Endothelial cell of umbilical vein (primary cell): ENCODE measurements around the gene TFF3. TPM values are rescaled to one million over a fixed set of nuclear protein-coding genes. Genes with fewer than 3 reads are reported as not detected.

ENCODE experiments used
- BruUV-seq: library from RNA; stranded (reverse); fragments of 400-500 nt; replicated peaks from 2 replicates; lab custom pipeline; 2021; lab: Mats Ljungman, UMichigan
- CTCF ChIA-PET: fragments of 300-600, 350-600 bp; sonication (Branson Sonifier 250); formaldehyde crosslinking; loops from one replicate; lab custom pipeline; 2021; ENCODE audit warnings: antibody characterized with exemption, inconsistent platforms; lab: Charles Lee
- POLR2A ChIA-PET: fragments of 300-600, 350-600 bp; sonication (Branson Sonifier 250); formaldehyde crosslinking; loops from one replicate; lab custom pipeline; 2021; ENCODE audit warnings: antibody characterized with exemption, inconsistent platforms; lab: Charles Lee
- DNase-seq: peaks from one replicate; pipeline ENCODE4 v3.0.0-alpha.2; 2011; ENCODE audit warnings: low read depth, low spot score
- FAIRE-seq: peaks from 2 replicates; lab custom pipeline; 2011; peaks lifted over from hg19 to GRCh38; lab: Jason Lieb, UNC
- H2AFZ ChIP-seq: 2 replicates; pipeline ENCODE4 v1.6.0; 2012; ENCODE audit warnings: low read depth, low read length, control low read depth, inconsistent platforms
- H3K27ac ChIP-seq: 2 replicates; pipeline ENCODE4 v1.5.1; 2011; ENCODE audit warnings: low read depth, mild to moderate bottlenecking, control low read depth, low read length, moderate library complexity; ENCODE audit not compliant: insufficient read depth
- H3K27me3 ChIP-seq, 2 experiments: 2 replicates each; pipeline versions ENCODE4 v1.6.0 to v1.6.1; 2011; ENCODE audit warnings: low read length in 2 of 2, mixed read lengths in 1 of 2; ENCODE audit not compliant: control insufficient read depth in 2 of 2, insufficient read depth in 2 of 2
- H3K36me3 ChIP-seq, 2 experiments: 2 replicates in 1 of 2; 3 replicates in 1 of 2; pipeline ENCODE4 v1.5.1; 2011; ENCODE audit warnings: low read length in 2 of 2, mild to moderate bottlenecking in 1 of 2, moderate library complexity in 1 of 2; ENCODE audit not compliant: control insufficient read depth in 2 of 2, insufficient read depth in 2 of 2; ENCODE audit errors: extremely low read depth in 1 of 2
- H3K4me1 ChIP-seq: 3 replicates; pipeline ENCODE4 v1.5.1; 2011; ENCODE audit warnings: mild to moderate bottlenecking, low read length; ENCODE audit not compliant: control insufficient read depth, insufficient read depth; ENCODE audit errors: extremely low read depth
- H3K4me2 ChIP-seq: 2 replicates; pipeline ENCODE4 v1.6.1; 2011; ENCODE audit warnings: low read length, control low read depth, mixed read lengths; ENCODE audit not compliant: insufficient read depth
- H3K4me3 ChIP-seq, 3 experiments: fragments of 200-600 bp in 1 of 3; sonication (generic), shearing (Covaris generic) in 1 of 3; replicated peaks in 1 of 3; 2 replicates each; pipeline ENCODE4 v1.5.1; 2011 to 2016; ENCODE audit warnings: control low read depth in 3 of 3, low read length in 3 of 3, mild to moderate bottlenecking in 2 of 3, inconsistent platforms in 1 of 3, low read depth in 1 of 3, moderate library complexity in 1 of 3; ENCODE audit not compliant: insufficient read depth in 1 of 3
- H3K79me2 ChIP-seq: 2 replicates; pipeline ENCODE4 v1.6.0; 2012; ENCODE audit warnings: low read length, inconsistent platforms; ENCODE audit not compliant: control insufficient read depth, insufficient read depth
- H3K9ac ChIP-seq: replicated peaks from 2 replicates; pipeline ENCODE3; 2011; ENCODE audit warnings: low read length, control low read depth; ENCODE audit not compliant: insufficient read depth; ENCODE audit errors: extremely low read depth
- H3K9me1 ChIP-seq: replicated peaks from 3 replicates; pipeline ENCODE4 v1.6.0; 2011; ENCODE audit warnings: mild to moderate bottlenecking, low read length; ENCODE audit not compliant: control insufficient read depth, insufficient read depth; ENCODE audit errors: extremely low read depth
- H3K9me3 ChIP-seq: replicated peaks from 2 replicates; pipeline ENCODE4 v1.5.1; 2012; ENCODE audit warnings: low read length, inconsistent platforms; ENCODE audit not compliant: control insufficient read depth, insufficient read depth
- H4K20me1 ChIP-seq: replicated peaks from 2 replicates; pipeline ENCODE3; 2011; ENCODE audit warnings: mild to moderate bottlenecking, low read length; ENCODE audit not compliant: control insufficient read depth, insufficient read depth; ENCODE audit errors: extremely low read depth
- CTCF ChIP-seq, 2 donors: IDR thresholded peaks; 1 replicate in 1 of 2; 2 replicates in 1 of 2; pipeline ENCODE4 v1.5.1; 2011; ENCODE audit warnings: low read length in 2 of 2, mild to moderate bottlenecking in 2 of 2, moderate library complexity in 2 of 2, control low read depth in 1 of 2, inconsistent platforms in 1 of 2, low read depth in 1 of 2; ENCODE audit not compliant: insufficient read depth in 1 of 2; ENCODE audit errors: extremely low read depth in 1 of 2
- EZH2 ChIP-seq: IDR thresholded peaks from 2 replicates; pipeline ENCODE4 v1.6.1; 2012; ENCODE audit warnings: borderline replicate concordance, low read depth, mild to moderate bottlenecking, moderate library complexity, low read length, inconsistent platforms; ENCODE audit not compliant: severe bottlenecking
- FOS ChIP-seq: IDR thresholded peaks from 2 replicates; pipeline ENCODE4 v1.6.1; 2011; ENCODE audit warnings: mild to moderate bottlenecking, low read length, moderate library complexity, borderline replicate concordance; ENCODE audit not compliant: insufficient read depth
- GATA2 ChIP-seq: IDR thresholded peaks from 2 replicates; pipeline ENCODE4 v1.7.0; 2011; ENCODE audit warnings: low read depth, mild to moderate bottlenecking, moderate library complexity, mixed read lengths, low read length; ENCODE audit not compliant: insufficient read length, insufficient read depth
- JUN ChIP-seq: IDR thresholded peaks from 2 replicates; pipeline ENCODE4 v1.6.1; 2011; ENCODE audit warnings: borderline replicate concordance, low read depth; ENCODE audit not compliant: insufficient read length, insufficient read depth
- MAX ChIP-seq: IDR thresholded peaks from 2 replicates; pipeline ENCODE4 v1.6.1; 2011; ENCODE audit not compliant: insufficient read depth, insufficient read length
- MYC ChIP-seq: IDR thresholded peaks from one replicate; pipeline ENCODE4 v1.6.1; 2011; ENCODE audit warnings: mild to moderate bottlenecking, low read depth, low read length
- POLR2A ChIP-seq: IDR thresholded peaks from 2 replicates; pipeline ENCODE4 v1.6.1; 2012; ENCODE audit warnings: low read depth, mild to moderate bottlenecking, control low read depth, low read length
- POLR2AphosphoS5 ChIP-seq: IDR thresholded peaks from 2 replicates; pipeline ENCODE4 v1.6.1; 2012; ENCODE audit warnings: low read depth, mild to moderate bottlenecking, control low read depth, low read length, moderate library complexity; ENCODE audit not compliant: insufficient read depth
- dilution Hi-C: fragments of 300-500 bp; cut with MboI; formaldehyde crosslinking; loops from one replicate; pipeline ENCODE4 v1.15.0; 2019; ENCODE audit warnings: low sequenced_read_pairs; ENCODE audit not compliant: extremely low pct_ligation_motif_present
- intact Hi-C: fragments of 100-400 bp; cut with micrococcal nuclease; formaldehyde crosslinking; loops from one replicate; pipeline ENCODE4 v1.10.0; 2022
- polyA plus RNA-seq, 4 experiments: library from polyadenylated mRNA; depleted of rRNA in 3 of 4; stranded (reverse) in 3 of 4; unstranded in 1 of 4; fragments of >200 nt; gene quantifications; 2 replicates each; pipeline versions ENCODE4 v1.2.1 to v1.2.3, GENCODE V29; 2011 to 2012; ENCODE audit warnings: missing spikeins in 1 of 4
- total RNA-seq: library from RNA; stranded (reverse); gene quantifications from 2 replicates; pipeline ENCODE4 v1.2.3, GENCODE V29; 2021

The TFF3 gene
- total and polyA plus RNA-seq, 2 donors (not counting 3 experiments of a cell fraction or from before 2014, with no cell fraction given) = 0.93 to 1.8 TPM

- Histone ChIP-seq H3K4me1 (no peaks in the 10 kb centered on the region), H3K9me1 (no peaks in the 10 kb centered on the region), H3K79me2 (no peaks in the 10 kb centered on the region), H3K9me3 (no peaks in the 10 kb centered on the region), H3K4me3 (no peak overlapping the region), H4K20me1 (no peaks in the 10 kb centered on the region), H2AFZ (no peak overlapping the region), H3K36me3 (no peaks in the 10 kb centered on the region), H3K27me3 (no peaks in the 10 kb centered on the region), H3K27ac (no peak overlapping the region), H3K4me2 (no peak overlapping the region), H3K9ac (no peak overlapping the region)
- FAIRE-seq = no peak
- ChIA-PET CTCF (interaction anchor here (1.2 kb wide), 1 partner anchor 29 kb away, joined by 3 read pairs; no protein-coding TSS in a partner anchor), POLR2A (no interaction called here)
- no TSS peak for BruUV-seq
- intact Hi-C loops (no loop called here), dilution Hi-C loops (no loop called here)
- no peak for DNase-seq
- no peak for TF ChIP-seq EZH2
- no peak for TF ChIP-seq FOS
- no peak for TF ChIP-seq MAX
- no peak for TF ChIP-seq JUN
Measured at GRCh38 chr21:42287193-42288083, 27.8 kb downstream of the TFF3 start.

DNA sequence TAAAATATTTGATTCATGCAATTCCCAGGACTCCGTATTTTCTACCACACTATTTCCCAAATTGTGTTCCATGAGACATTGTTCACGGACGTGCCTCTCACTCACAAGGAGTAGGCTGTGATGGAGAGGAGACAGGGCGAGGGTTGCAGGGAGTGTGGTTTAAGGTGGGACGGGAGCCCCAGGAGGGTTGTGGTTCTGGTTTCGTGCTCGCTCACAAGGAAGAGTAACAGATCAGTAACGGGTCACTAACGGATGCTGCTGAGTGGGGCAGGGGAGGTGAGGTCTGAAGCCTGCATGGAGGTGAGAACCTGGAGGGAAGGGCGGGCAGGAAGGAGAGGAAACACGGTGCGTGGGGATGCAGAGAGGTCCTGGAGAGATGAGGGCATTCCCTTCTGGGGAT is 28.8 kb downstream of the TFF3 start:
- ChIA-PET CTCF (interaction anchor here (1.7 to 2.3 kb wide), 2 partner anchors 23 to 28 kb away, joined by 4 to 9 read pairs; no protein-coding TSS in a partner anchor), POLR2A (no interaction called here)
- FAIRE-seq = no peak
- Histone ChIP-seq H3K4me3 (no peak overlapping the region), H3K4me2 (no peak overlapping the region), H3K36me3 (no peaks in the 10 kb centered on the region), H2AFZ (no peak overlapping the region), H3K9me3 (no peaks in the 10 kb centered on the region), H3K9ac (no peak overlapping the region), H3K9me1 (no peaks in the 10 kb centered on the region), H3K27ac (no peak overlapping the region), H3K79me2 (no peaks in the 10 kb centered on the region), H3K4me1 (no peaks in the 10 kb centered on the region), H4K20me1 (no peaks in the 10 kb centered on the region), H3K27me3 (no peaks in the 10 kb centered on the region)
- dilution Hi-C loops = no loop called here
- no TSS peak for BruUV-seq
- TF ChIP-seq FOS (no peak), EZH2 (no peak), MAX (no peak), POLR2AphosphoS5 (no peak), MYC (no peak), GATA2 (no peak), POLR2A (no peak), CTCF (IDR thresholded peaks at IDR 0.05; ENCODE audit: extremely low read depth in 1 of 2, insufficient read depth in 1 of 2, low read depth in 1 of 2, low read length in 2 of 2) (no peak), JUN (no peak)
- intact Hi-C loops = no loop called here
- DNase-seq = no peak
